Sigmoid colon (tissue), 7 donors: Measurements from ENCODE around the gene SHPK. TPM values are rescaled to one million over a fixed set of nuclear protein-coding genes. Genes with fewer than 3 reads are reported as not detected.

ENCODE experiments used
- DNase-seq: peaks from one replicate; pipeline ENCODE4 v3.0.0-alpha.2; 2019
- H3K27ac ChIP-seq, 4 donors: fragments of 200-600 bp; sonication (generic); one replicate each; pipeline ENCODE4 v1.5.1; 2016 to 2019; ENCODE audit warnings: mild to moderate bottlenecking in 1 of 4
- H3K27me3 ChIP-seq, 3 donors: fragments of 200-600 bp; sonication (generic); one replicate each; pipeline ENCODE4 v1.5.1; 2019; ENCODE audit warnings: mild to moderate bottlenecking in 1 of 3
- H3K36me3 ChIP-seq, 4 donors: fragments of 200-600 bp; sonication (generic); one replicate each; pipeline ENCODE4 v1.5.1; 2016 to 2019
- H3K4me1 ChIP-seq, 4 donors: fragments of 200-600 bp; sonication (generic); one replicate each; pipeline ENCODE4 v1.5.1; 2017 to 2019
- H3K4me3 ChIP-seq, 4 donors: fragments of 200-600 bp; sonication (generic); one replicate each; pipeline ENCODE4 v1.5.1; 2017 to 2019; ENCODE audit warnings: mild to moderate bottlenecking in 2 of 4, moderate library complexity in 1 of 4
- H3K9me3 ChIP-seq, 4 donors: fragments of 200-600 bp in 3 of 4; sonication (generic) in 3 of 4; one replicate each; pipeline versions ENCODE4 v1.5.1 to v1.6.1; 2013 to 2019
- CTCF ChIP-seq, 4 experiments: fragments of 450-650 bp in 3 of 4; fragments of 200-600 bp in 1 of 4; IDR thresholded peaks; one replicate each; pipeline ENCODE4 v1.5.1; 2016 to 2019; ENCODE audit warnings: antibody characterized with exemption in 4 of 4, mild to moderate bottlenecking in 3 of 4, moderate library complexity in 2 of 4
- EP300 ChIP-seq, 4 donors: sonication (generic); formaldehyde crosslinking; IDR thresholded peaks; one replicate each; pipeline ENCODE4 v1.6.1; 2017; ENCODE audit warnings: antibody characterized with exemption in 4 of 4
- POLR2A ChIP-seq, 2 donors: fragments of 450-650 bp; IDR thresholded peaks; one replicate each; pipeline ENCODE4 v1.6.1; 2016; ENCODE audit warnings: antibody characterized with exemption in 2 of 2, mild to moderate bottlenecking in 2 of 2, moderate library complexity in 2 of 2
- POLR2AphosphoS5 ChIP-seq, 4 donors: sonication (generic); formaldehyde crosslinking; IDR thresholded peaks; one replicate each; pipeline ENCODE4 v1.6.1; 2017; ENCODE audit warnings: antibody characterized with exemption in 4 of 4
- WGBS, 2 donors: extraction: QIAGEN DNeasy Blood & Tissue Kit; methylation state at CpG; one replicate each; pipeline ENCODE4 v1.1.7; 2013; 5-methylcytosine and 5-hydroxymethylcytosine counted together
- intact Hi-C: fragments of 100-400 bp; cut with DNase I; formaldehyde crosslinking; loops from one replicate; pipeline ENCODE4 v1.15.1; 2023
- polyA plus RNA-seq, 3 donors: library from polyadenylated mRNA; stranded (reverse); fragments of 200-250 nt; gene quantifications; one replicate each; pipeline ENCODE4 v1.2.3, GENCODE V29; 2013
- total RNA-seq, 4 donors: library from RNA; depleted of rRNA; stranded (reverse); fragments of >200 nt; gene quantifications; one replicate each; pipeline ENCODE4 v1.1.0, GENCODE V29; 2016
- donor health status: healthy with polysubstance abuse.
- donor health status: Bipolar disorder and iron deficiency.
- donor health status: healthy.

SHPK gene
- total and polyA plus RNA-seq, 7 donors: 5.8 to 12.7 (median 7.8) TPM

- Histone ChIP-seq H3K27me3 (peaks cover 0 to 26% (median 10%) of the 10 kb centered on the region in 3 donors), H3K36me3 (no peaks in the 10 kb centered on the region), H3K27ac (peak overlapping the region in 1 of 4 donors; percentile 42), H3K4me3 (no peak overlapping the region), H3K4me1 (no peaks in the 10 kb centered on the region), H3K9me3 (no peaks in the 10 kb centered on the region)
- 19 to 41% methylated on average over 25 of the region's 25 CpGs for WGBS, 2 donors
- intact Hi-C loops: no loop called here
- no peak for DNase-seq
- TF ChIP-seq POLR2A (IDR thresholded peaks at IDR 0.05) (no peak), CTCF (IDR thresholded peaks at IDR 0.05) (no peak), POLR2AphosphoS5 (IDR thresholded peaks at IDR 0.05) (peak in 1 of 4 donors; percentile 13), EP300 (IDR thresholded peaks at IDR 0.05) (no peak)
Observed at GRCh38 chr17:3558603-3559269, 77.3 kb downstream of the SHPK start.

Other genes starting within 250 kb of the SHPK start
- under 1 TPM in 1 of 4 donors, not detected in 3; 0.27 TPM for gene OR3A2, start 249.9 kb downstream of the SHPK start, total RNA-seq
- gene OR3A2, start 249.9 kb downstream of the SHPK start, polyA plus RNA-seq: under 1 TPM in 1 of 3 donors, not detected in 2; 0.31 TPM
- under 1 TPM in 1 of 4 donors, not detected in 3; 0.33 TPM for gene OR1E1, start 237.8 kb downstream of the SHPK start, total RNA-seq
- not detected for gene OR1E1, start 237.8 kb downstream of the SHPK start, polyA plus RNA-seq
- not detected for gene OR3A3, start 224.9 kb downstream of the SHPK start, total RNA-seq
- gene OR3A3, start 224.9 kb downstream of the SHPK start, polyA plus RNA-seq: not detected
- gene OR1E2, start 202.4 kb downstream of the SHPK start, total RNA-seq: not detected
- not detected for gene OR1E2, start 202.4 kb downstream of the SHPK start, polyA plus RNA-seq
- under 1 TPM in 2 of 4 donors, not detected in 2; 0.36 to 0.55 TPM for gene SPATA22, start 164.4 kb downstream of the SHPK start, total RNA-seq
- under 1 TPM in 1 of 3 donors, not detected in 2; 0.06 TPM for gene SPATA22, start 164.4 kb downstream of the SHPK start, polyA plus RNA-seq
- 1 to 10 TPM in 3 of 4 donors, under 1 TPM in 1; 0.95 to 8.0 (median 2.9) TPM for gene ASPA, start 160.3 kb downstream of the SHPK start, total RNA-seq
- 1 to 10 TPM in 2 of 3 donors, under 1 TPM in 1; 0.69 to 1.8 (median 1.1) TPM for gene ASPA, start 160.3 kb downstream of the SHPK start, polyA plus RNA-seq
- 1 to 10 TPM in 1 of 4 donors, under 1 TPM in 3; 0.14 to 3.3 (median 0.26) TPM for gene TRPV3, start 78.4 kb downstream of the SHPK start, total RNA-seq
- 1 to 10 TPM; 1.8 to 3.2 (median 3.1) TPM for gene TRPV3, start 78.4 kb downstream of the SHPK start, polyA plus RNA-seq
- gene TRPV1, start 26.8 kb downstream of the SHPK start, total RNA-seq: 1 to 10 TPM; 3.5 to 8.0 (median 5.5) TPM
- 1 to 10 TPM; 2.3 to 5.1 (median 3.0) TPM for gene TRPV1, start 26.8 kb downstream of the SHPK start, polyA plus RNA-seq
- 10 to 100 TPM; 13.3 to 26.0 (median 18.0) TPM for gene CTNS, start 510 bp upstream of the SHPK start, total RNA-seq
- 1 to 10 TPM; 1.8 to 10.0 (median 6.2) TPM for gene CTNS, start 510 bp upstream of the SHPK start, polyA plus RNA-seq
- gene TAX1BP3, start 32.3 kb upstream of the SHPK start, total RNA-seq: 10 to 100 TPM; 58.1 to 92.0 (median 63.5) TPM
- gene TAX1BP3, start 32.3 kb upstream of the SHPK start, polyA plus RNA-seq: 100 to 1,000 TPM; 144 to 363 (median 351) TPM
- 10 to 100 TPM in 3 of 4 donors, 1 to 10 TPM in 1; 4.4 to 21.7 (median 15.1) TPM for gene EMC6, start 32.6 kb upstream of the SHPK start, total RNA-seq
- gene EMC6, start 32.6 kb upstream of the SHPK start, polyA plus RNA-seq: 10 to 100 TPM; 68.5 to 90.5 (median 83.0) TPM
- gene P2RX5, start 59.9 kb upstream of the SHPK start, total RNA-seq: under 1 TPM; 0.27 to 0.83 (median 0.43) TPM
- gene P2RX5, start 59.9 kb upstream of the SHPK start, polyA plus RNA-seq: 10 to 100 TPM in 1 of 3 donors, not detected in 2; 55.3 TPM
- gene HASPIN, start 87.7 kb upstream of the SHPK start, total RNA-seq: under 1 TPM; under 0.01 to 0.83 (median 0.29) TPM
- gene HASPIN, start 87.7 kb upstream of the SHPK start, polyA plus RNA-seq: 1 to 10 TPM in 1 of 3 donors, under 1 TPM in 1, not detected in 1; 0.69 to 3.5 TPM
- gene ITGAE, start 164.9 kb upstream of the SHPK start, total RNA-seq: 10 to 100 TPM; 25.2 to 43.9 (median 33.8) TPM
- 10 to 100 TPM; 42.9 to 51.8 (median 43.2) TPM for gene ITGAE, start 164.9 kb upstream of the SHPK start, polyA plus RNA-seq
- 10 to 100 TPM; 20.9 to 23.0 (median 21.7) TPM for gene NCBP3, start 210.0 kb upstream of the SHPK start, total RNA-seq
- gene NCBP3, start 210.0 kb upstream of the SHPK start, polyA plus RNA-seq: 10 to 100 TPM in 2 of 3 donors, 1 to 10 TPM in 1; 8.4 to 34.8 (median 11.6) TPM